Measurements from ENCODE around the gene KLHL29.
"Not testable (repeated sequence)": the region's sequence is repeated elsewhere in the genome, so short reads cannot be mapped to it uniquely, and the experiment has no call there.

KLHL29 gene

GRCh38 chr2:23703583-23704385 lies 318.8 kb downstream of the KLHL29 start:
- DNase-seq, result no peak

DNA sequence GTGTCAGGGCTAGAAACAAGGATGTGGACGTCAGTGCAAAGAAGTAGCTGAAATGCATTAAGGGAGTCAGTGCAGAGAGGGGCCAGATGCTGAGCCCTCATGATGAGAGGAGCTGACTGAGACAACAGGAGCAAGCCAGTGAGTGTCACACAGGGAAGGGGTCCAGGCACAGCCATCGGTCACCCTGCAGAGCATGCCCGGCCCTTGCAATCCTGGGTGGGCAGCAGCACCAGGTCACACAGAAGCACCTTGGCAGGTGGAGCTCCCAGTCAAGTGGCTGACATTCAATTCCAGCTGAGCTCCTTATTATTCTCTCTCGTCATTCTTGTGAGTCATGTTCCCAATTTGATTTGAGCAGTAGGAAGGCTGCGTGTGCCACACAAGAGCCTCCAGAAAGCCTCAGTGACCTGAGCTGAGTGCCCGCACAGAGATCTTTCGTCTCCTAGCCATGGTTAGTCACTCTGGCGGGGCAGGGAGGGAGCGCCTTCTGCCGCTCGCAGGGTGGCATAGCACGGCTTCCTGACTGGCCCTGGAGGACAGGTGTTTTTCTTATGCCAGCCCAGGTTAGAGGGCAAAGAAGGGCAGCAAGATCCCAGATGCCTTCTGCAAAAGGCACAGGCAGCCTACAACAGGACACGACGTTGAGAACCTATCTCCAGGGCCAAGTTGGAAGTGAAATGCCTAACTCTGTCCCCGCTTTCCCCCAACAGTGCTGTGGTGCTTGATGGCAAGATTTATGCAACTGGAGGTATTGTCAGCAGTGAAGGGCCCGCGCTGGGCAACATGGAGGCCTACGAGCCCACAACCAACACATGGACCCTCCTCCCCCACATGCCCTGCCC lies 321.0 kb downstream of the KLHL29 start:
- DNase-seq, result no peak

- no peak for DNase-seq
Observed at GRCh38 chr2:23706613-23707078, 321.7 kb downstream of the KLHL29 start.

DNA sequence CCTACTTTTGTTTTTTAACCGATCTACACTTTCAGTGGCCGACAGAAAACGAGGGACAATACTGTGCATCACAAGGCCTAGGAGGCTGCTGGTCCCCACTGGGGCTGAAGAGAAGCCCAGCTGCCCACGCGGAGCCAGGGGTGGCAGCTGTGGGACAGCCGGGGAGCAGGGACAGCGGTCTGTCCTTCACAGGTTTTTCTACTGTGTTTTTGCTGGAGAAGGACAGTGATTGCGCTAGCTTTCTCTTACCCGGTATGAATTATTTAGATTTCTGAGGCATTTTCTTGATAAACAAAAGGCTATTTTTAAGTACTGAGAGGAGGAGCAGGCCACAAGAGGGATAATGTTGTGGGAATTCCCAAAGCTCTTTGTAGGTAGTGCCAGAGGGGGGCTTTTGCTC lies 322.1 kb downstream of the KLHL29 start:
- no peak for DNase-seq

DNA sequence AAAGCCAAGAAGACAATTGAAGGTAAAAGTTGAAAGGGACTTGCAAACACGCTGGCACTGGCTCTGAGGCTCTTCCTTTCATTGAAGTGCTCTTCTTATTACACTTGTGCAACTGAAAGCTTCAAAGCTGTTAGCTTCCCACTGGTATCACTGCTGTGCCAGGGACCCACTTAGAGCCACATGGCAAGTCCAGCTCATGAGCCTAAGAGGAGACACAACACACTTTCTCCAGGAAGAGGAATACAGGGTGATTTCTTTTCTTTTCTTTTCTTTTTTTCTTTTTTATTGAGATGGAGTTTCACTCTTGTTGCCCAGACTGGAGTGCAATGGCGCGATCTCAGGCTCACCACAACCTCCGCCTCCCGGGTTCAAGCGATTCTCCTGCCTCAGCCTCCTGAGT lies 323.8 kb downstream of the KLHL29 start:
- DNase-seq, result no peak

DNA sequence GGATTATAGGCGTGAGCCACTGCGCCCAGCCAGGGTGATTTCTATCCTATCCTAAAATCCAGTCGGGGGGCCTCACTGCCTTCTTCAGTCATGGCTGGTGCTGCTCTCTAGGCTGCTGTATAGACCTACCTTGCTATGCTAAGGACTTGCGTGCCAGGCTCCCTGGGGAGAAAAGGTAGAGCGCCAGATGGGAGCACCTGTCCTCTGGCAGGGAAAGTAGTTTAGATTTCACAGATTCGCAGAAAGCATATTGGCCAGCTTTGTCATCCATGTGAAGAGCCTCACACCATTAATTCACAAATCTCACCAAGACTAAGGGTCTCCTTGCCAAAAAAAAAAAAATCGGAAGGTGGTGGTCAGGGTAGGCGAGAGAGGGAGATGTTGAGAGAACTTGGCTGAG lies 324.3 kb downstream of the KLHL29 start:
- no peak for DNase-seq

GRCh38 chr2:23711979-23712755 lies 327.2 kb downstream of the KLHL29 start:
- no peak for DNase-seq

GRCh38 chr2:23712756-23713151 lies 327.8 kb downstream of the KLHL29 start:
- no peak for DNase-seq

GRCh38 chr2:23713351-23713750 lies 328.4 kb downstream of the KLHL29 start:
- DNase-seq, result no peak

DNA sequence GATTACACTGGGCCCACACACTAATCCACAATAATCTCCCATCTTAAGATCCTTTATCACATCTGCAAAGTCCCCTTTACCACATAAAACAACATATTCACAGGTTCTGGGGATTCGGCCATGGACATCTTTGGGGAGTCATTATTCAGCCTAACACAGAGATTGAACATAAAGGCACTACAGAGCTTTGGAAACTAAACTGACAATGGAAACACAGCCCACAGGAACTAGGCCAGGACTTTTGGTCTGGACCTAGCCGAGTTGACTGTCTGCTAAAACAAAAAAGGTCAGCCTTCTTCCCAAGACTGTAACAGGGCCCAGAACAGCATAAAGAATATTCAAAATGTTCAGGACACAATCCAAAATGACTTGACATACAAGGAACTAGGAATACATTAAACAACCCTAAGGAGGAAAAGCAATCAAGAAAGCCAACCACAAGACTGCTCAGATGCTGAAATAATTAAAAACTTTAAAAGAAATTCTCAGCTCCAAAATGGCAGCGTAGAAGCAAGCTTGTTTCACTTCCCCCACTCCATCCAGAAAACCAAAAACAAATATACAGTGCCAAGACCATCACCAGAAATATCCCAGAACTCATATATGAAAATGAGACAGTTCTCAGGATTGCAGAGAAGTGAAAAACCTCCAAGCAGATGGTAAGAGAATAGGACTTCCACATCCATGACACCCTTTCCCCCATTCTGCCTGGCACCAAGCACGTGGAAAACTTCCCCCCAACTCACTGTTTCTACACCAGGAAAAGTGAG lies 334.1 kb downstream of the KLHL29 start:
- no peak for DNase-seq

- DNase-seq, result no peak
Observed at GRCh38 chr2:23719716-23720115, 334.7 kb downstream of the KLHL29 start.

DNA sequence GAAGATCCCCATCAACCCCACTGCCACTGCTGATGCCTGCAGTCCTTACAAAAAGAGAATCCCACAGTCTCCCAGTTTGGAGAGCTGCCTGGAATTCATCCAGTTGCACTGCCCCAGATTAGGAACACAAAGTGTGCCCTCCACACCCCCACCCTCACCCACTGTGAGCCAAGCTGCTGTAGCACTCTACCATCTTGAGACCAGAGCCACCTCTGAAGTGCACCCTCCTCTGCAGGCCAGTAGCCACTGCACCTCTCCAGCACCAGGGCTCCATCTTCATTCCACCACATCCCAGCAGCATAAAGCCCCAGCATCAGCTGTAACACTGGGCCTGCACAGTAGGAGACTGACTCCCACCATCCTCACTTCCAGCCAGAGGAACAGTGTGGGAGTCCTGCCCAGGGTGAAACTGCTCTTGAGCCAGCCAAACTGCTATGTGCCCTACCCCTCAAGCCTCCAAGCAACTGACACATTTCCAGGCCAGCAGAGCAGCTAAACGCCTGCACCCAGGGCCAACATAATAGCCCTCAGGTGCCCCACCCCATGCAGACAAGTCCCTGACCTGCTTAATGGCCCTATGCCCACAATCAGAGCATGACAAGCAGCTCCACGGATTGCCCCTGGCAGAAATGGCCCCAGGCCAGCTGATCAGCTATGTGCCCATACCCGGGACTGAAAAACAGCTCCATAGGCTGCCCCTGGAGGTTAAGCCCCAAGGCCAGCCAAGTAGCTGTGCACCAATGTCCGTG lies 335.9 kb downstream of the KLHL29 start:
- no peak for DNase-seq

GRCh38 chr2:23721454-23721826 lies 336.5 kb downstream of the KLHL29 start:
- no peak for DNase-seq

- DNase-seq, result no peak
Observed at GRCh38 chr2:23722255-23722654, 337.3 kb downstream of the KLHL29 start.

DNA sequence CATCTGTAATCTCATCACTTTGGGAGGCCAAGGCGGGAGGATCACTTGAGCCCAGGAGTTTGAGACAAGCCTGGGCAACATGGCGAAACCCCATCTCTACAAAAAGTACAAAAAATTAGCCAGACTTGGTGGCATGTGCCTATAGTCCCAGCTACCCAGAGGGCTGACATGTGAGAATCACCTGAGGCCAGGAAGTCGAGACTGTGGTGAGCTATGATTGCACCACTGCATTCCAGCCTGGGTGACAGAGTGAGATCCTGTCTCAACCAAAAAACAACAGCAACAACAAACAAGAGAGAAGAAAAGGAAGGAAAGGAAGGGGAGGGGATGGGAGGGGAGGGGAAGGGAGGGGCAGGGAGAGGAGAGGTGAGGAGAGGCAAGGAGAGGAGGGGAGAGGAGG lies 338.1 kb downstream of the KLHL29 start:
- not testable (repeated sequence) for DNase-seq

- no peak for DNase-seq
Observed at GRCh38 chr2:23734416-23734815, 349.4 kb downstream of the KLHL29 start.

GRCh38 chr2:23736783-23737182 lies 351.8 kb downstream of the KLHL29 start:
- not testable (repeated sequence) for DNase-seq

GRCh38 chr2:23745068-23745725 lies 360.2 kb downstream of the KLHL29 start:
- DNase-seq, result no peak

DNA sequence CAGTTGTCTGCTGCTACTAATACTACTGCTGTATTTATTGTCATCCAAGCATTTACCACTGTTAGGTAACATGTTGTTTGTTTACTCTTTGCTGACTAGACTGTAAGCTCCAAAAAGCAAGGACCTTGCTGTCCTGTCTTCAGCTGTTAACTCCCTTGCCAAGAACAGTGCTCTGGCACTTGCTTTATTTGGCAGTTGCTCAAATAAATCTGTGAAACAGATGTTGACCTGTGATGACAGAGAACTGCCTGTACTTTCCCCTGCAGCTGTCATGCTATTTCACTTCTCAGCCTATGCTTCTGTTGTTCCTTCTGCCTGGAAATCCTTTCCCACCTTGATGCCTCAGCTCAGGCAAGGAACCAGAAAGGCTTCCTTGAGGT lies 360.7 kb downstream of the KLHL29 start:
- DNase-seq, result no peak

DNA sequence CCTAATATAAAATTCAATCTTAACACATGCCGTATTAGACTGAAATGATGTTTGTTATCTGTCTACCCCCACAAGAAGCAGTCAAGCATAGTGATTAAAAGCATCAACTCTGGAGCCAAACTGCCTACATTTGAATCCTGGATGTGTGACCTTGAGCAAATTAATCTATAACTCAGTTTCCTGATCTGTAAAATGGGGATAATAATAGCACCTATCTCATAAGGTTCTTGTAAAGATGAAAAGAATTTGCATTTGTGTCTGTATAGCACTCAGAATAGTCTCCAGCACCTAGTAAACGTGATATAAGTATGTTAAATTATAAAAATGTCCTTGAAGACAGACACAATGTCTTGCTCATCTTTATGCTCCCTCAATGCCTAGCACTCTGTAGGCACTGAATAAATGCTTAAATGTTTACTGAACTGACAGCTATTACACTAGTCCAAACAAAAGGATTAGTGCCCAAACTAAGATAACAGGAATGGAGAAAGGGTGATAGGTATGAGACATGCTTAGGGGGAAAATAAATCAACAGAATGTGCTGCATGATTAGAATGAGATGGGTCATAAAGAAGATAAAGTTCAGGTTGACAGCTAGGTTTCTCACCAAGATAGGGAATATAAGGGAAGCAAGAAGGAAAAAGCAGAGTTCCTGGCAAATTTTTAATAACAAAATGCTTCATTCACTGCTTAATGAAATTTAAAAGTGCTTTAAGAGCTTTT lies 361.3 kb downstream of the KLHL29 start:
- DNase-seq, result no peak

Data from central memory CD4-positive, alpha-beta T cell (primary cell).